ENCODE data around the gene PRRC2C. TPM values are rescaled to one million over a fixed set of nuclear protein-coding genes. Genes with fewer than 3 reads are reported as not detected.

Gene PRRC2C
- total and polyA plus RNA-seq, 2 experiments from 2014 or later, result 47.0 to 88.9 TPM

DNA sequence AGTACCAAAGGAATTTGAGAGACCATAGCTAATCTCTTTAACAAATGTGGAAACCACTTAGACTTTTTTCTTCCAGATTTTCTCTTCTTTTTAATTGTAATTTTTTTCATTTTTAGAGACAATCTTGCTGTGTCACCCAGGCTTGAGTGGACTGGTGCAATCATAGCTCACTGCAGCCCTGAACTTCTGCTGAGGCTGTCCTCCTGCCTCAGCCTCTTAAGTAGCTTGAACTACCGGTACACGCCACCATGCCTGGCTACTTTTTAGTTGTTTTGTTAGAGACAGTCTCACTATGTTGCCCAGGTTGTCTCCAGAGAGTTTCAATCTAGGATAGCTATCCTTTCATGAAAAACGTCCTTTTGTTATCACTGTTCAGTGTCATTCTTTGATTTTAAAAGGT is 15.0 kb downstream of the PRRC2C start:
- Histone ChIP-seq H3K79me2 (ENCODE audit: insufficient read depth) (peaks cover 100% of the 10 kb centered on the region), H3K9me3 (ENCODE audit: low read depth) (no peaks in the 10 kb centered on the region), H3K27ac (no peak overlapping the region), H3K36me3 (ENCODE audit: low read depth) (peaks cover 6% of the 10 kb centered on the region; the same call in 1 of the 2 replicates), H3K4me3 (no peak overlapping the region), H2AFZ (no peak overlapping the region), H3K4me1 (ENCODE audit: insufficient read depth) (peaks cover 6% of the 10 kb centered on the region), H3K9me2 (ENCODE audit: insufficient read depth) (no peaks in the 10 kb centered on the region), H3F3A (ENCODE audit: insufficient read depth) (peaks cover 6% of the 10 kb centered on the region), H3K27me3 (replicated peaks; ENCODE audit: insufficient read depth) (no peaks in the 10 kb centered on the region), H4K20me1 (ENCODE audit: insufficient read depth) (peaks cover 56% of the 10 kb centered on the region), H3K9ac (no peak overlapping the region), H3K4me2 (ENCODE audit: unreplicated experiment) (no peak overlapping the region)
- no peak for TF ChIP-seq EZH2 (IDR thresholded peaks at IDR 0.05; ENCODE audit: insufficient read depth, poor library complexity, severe bottlenecking)
- WGBS, 2 experiments (ENCODE audit: low coverage in 1 of 2, low lambda C conversion rate in 2 of 2, missing lambda C conversion rate in 2 of 2), result 93 to 100% methylated on average over 3 of the region's 3 CpGs
- no peak for DNase-seq
- in situ Hi-C loops (cut with MboI), result no loop called here

GRCh38 chr1:171500803-171501202 is 15.5 kb downstream of the PRRC2C start:
- no peak overlapping the region for H3K9ac ChIP-seq
- no peaks in the 10 kb centered on the region for H3K9me2 ChIP-seq (ENCODE audit: insufficient read depth)
- H3K27ac ChIP-seq, result no peak overlapping the region
- H3K4me3 ChIP-seq, result no peak overlapping the region
- peaks cover 57% of the 10 kb centered on the region for H4K20me1 ChIP-seq (ENCODE audit: insufficient read depth)
- H3K27me3 ChIP-seq (replicated peaks; ENCODE audit: insufficient read depth), result no peaks in the 10 kb centered on the region
- peaks cover 100% of the 10 kb centered on the region for H3K79me2 ChIP-seq (ENCODE audit: insufficient read depth)
- DNase-seq, result no peak
- TF ChIP-seq EZH2 (IDR thresholded peaks at IDR 0.05; ENCODE audit: insufficient read depth, poor library complexity, severe bottlenecking) (no peak), EZH2phosphoT487 (IDR thresholded peaks at IDR 0.05; ENCODE audit: insufficient read depth, low read depth) (no peak)
- no peak overlapping the region for H2AFZ ChIP-seq
- H3K9me3 ChIP-seq (ENCODE audit: low read depth), result no peaks in the 10 kb centered on the region
- peaks cover 1% of the 10 kb centered on the region for H3F3A ChIP-seq (ENCODE audit: insufficient read depth)
- H3K36me3 ChIP-seq (ENCODE audit: low read depth), result peaks cover 6% of the 10 kb centered on the region; the same call in 1 of the 2 replicates
- H3K4me1 ChIP-seq (ENCODE audit: insufficient read depth), result peaks cover 1% of the 10 kb centered on the region
- H3K4me2 ChIP-seq (ENCODE audit: unreplicated experiment), result no peak overlapping the region
- 86 to 89% methylated on average over 4 of the region's 4 CpGs for WGBS, 2 experiments (ENCODE audit: low coverage in 1 of 2, low lambda C conversion rate in 2 of 2, missing lambda C conversion rate in 2 of 2)
- in situ Hi-C loops (cut with MboI), result no loop called here

GRCh38 chr1:171501305-171502024 is 16.1 kb downstream of the PRRC2C start:
- H3K27ac ChIP-seq, result no peak overlapping the region
- no peaks in the 10 kb centered on the region for H3K9me2 ChIP-seq (ENCODE audit: insufficient read depth)
- H3K79me2 ChIP-seq (ENCODE audit: insufficient read depth), result peaks cover 100% of the 10 kb centered on the region
- H3K4me1 ChIP-seq (ENCODE audit: insufficient read depth), result no peaks in the 10 kb centered on the region
- TF ChIP-seq EZH2phosphoT487 (IDR thresholded peaks at IDR 0.05; ENCODE audit: insufficient read depth, low read depth), result no peak
- TF ChIP-seq EZH2 (IDR thresholded peaks at IDR 0.05; ENCODE audit: insufficient read depth, poor library complexity, severe bottlenecking), result no peak
- no peak overlapping the region for H3K4me2 ChIP-seq (ENCODE audit: unreplicated experiment)
- H3K4me3 ChIP-seq, result no peak overlapping the region
- no peak for DNase-seq
- in situ Hi-C loops (cut with MboI), result no loop called here
- H3K9ac ChIP-seq, result no peak overlapping the region
- no peaks in the 10 kb centered on the region for H3K9me3 ChIP-seq (ENCODE audit: low read depth)
- H3F3A ChIP-seq (ENCODE audit: insufficient read depth), result peaks cover 3% of the 10 kb centered on the region; the same call in 1 of the 2 replicates
- H2AFZ ChIP-seq, result no peak overlapping the region
- no peaks in the 10 kb centered on the region for H3K27me3 ChIP-seq (replicated peaks; ENCODE audit: insufficient read depth)
- H4K20me1 ChIP-seq (ENCODE audit: insufficient read depth), result peaks cover 57% of the 10 kb centered on the region
- H3K36me3 ChIP-seq (ENCODE audit: low read depth), result peaks cover 6% of the 10 kb centered on the region; the same call in 1 of the 2 replicates

DNA sequence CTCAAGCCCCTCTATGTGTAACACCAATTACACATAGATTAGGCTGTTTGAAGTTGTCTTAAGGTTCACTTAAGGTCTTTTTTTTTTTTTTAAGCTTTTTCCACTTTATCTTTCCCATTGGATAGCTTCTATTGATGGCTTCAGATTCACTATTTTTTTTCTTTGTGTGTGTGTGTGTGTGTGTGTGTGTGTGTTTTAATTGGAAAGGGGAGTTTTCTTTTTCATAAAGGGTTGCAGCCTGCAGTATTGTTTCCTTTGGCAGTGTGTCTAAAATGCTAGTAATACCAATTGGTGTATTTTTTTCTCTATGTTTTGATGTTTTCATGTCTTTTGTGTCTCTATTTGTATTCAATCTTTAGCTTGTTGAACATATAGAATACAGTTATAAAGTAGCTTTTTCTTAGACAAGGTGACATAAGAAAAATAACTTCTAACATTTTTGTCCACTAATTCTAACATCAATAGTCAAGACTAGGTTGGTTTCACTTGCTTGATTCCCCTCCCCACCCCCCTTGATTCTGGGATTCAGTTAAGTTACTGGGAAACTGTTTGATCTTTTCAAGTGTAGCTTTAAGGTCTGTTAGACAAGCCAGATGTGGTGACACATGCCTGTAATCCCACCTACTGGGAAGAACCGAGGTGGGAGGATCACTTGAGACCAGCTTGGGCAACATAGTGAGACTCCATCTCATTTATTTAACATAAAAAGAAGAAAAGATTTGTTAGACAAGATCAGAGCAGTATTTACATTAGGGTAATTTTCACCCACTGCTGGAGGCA is 21.4 kb downstream of the PRRC2C start:
- in situ Hi-C loops (cut with MboI), result no loop called here
- Histone ChIP-seq H3K9ac (no peak overlapping the region), H3K4me2 (ENCODE audit: unreplicated experiment) (no peak overlapping the region), H3F3A (ENCODE audit: insufficient read depth) (peaks cover 3% of the 10 kb centered on the region; the same call in 1 of the 2 replicates), H3K36me3 (ENCODE audit: low read depth) (no peaks in the 10 kb centered on the region), H3K27me3 (replicated peaks; ENCODE audit: insufficient read depth) (no peaks in the 10 kb centered on the region), H3K4me1 (ENCODE audit: insufficient read depth) (0 out of 2 replicates have a peak, but pooled peaks cover 4% of the 10 kb centered on the region), H3K4me3 (no peak overlapping the region), H2AFZ (no peak overlapping the region), H3K27ac (no peak overlapping the region), H3K79me2 (ENCODE audit: insufficient read depth) (peaks cover 100% of the 10 kb centered on the region), H3K9me2 (ENCODE audit: insufficient read depth) (no peaks in the 10 kb centered on the region), H4K20me1 (ENCODE audit: insufficient read depth) (peaks cover 83% of the 10 kb centered on the region), H3K9me3 (ENCODE audit: low read depth) (no peaks in the 10 kb centered on the region)
- no peak for DNase-seq
- no peak for TF ChIP-seq EZH2phosphoT487 (IDR thresholded peaks at IDR 0.05; ENCODE audit: insufficient read depth, low read depth)
- no peak for TF ChIP-seq EZH2 (IDR thresholded peaks at IDR 0.05; ENCODE audit: insufficient read depth, poor library complexity, severe bottlenecking)
- WGBS, 2 experiments (ENCODE audit: low coverage in 1 of 2, low lambda C conversion rate in 2 of 2, missing lambda C conversion rate in 2 of 2), result 9 to 14% methylated on average over 1 of the region's 1 CpG

Data from GM23248 (cell line).